H1 (cell line): ENCODE results near the gene HSD3B1. TPM values are rescaled to one million over a fixed set of nuclear protein-coding genes. Genes with fewer than 3 reads are reported as not detected.

ENCODE experiments used
- CTCF ChIA-PET: fragments of 300-600 bp; sonication (Branson Sonifier 250); formaldehyde crosslinking; loops from one replicate; lab custom pipeline; 2021; ENCODE audit not compliant: partially characterized antibody; lab: Charles Lee
- POLR2A ChIA-PET: fragments of 300-600 bp; sonication (Branson Sonifier 250); formaldehyde crosslinking; loops from one replicate; lab custom pipeline; 2021; ENCODE audit warnings: inconsistent platforms; ENCODE audit not compliant: partially characterized antibody; lab: Charles Lee
- DNase-seq, 2 experiments: peaks; one replicate each; pipeline versions ENCODE4 v3.0.0 to v3.0.0-alpha.2; 2010 to 2022; ENCODE audit warnings: low spot score in 2 of 2, low read depth in 1 of 2, mixed read lengths in 1 of 2
- FAIRE-seq: peaks from 2 replicates; lab custom pipeline; 2011; peaks lifted over from hg19 to GRCh38; lab: Jason Lieb, UNC
- H2AFZ ChIP-seq: 2 replicates; pipeline ENCODE4 v1.8.1; 2012; ENCODE audit warnings: low read length, inconsistent platforms
- H2AK5ac ChIP-seq: 2 replicates; pipeline ENCODE4 v1.6.1; 2013; ENCODE audit warnings: low read depth, low read length
- H2BK120ac ChIP-seq: replicated peaks from 2 replicates; pipeline ENCODE3; 2013; ENCODE audit warnings: low read depth, low read length, inconsistent platforms
- H2BK12ac ChIP-seq: 2 replicates; pipeline ENCODE4 v1.6.1; 2013; ENCODE audit warnings: low read depth, low read length
- H2BK15ac ChIP-seq: 2 replicates; pipeline ENCODE4 v1.6.1; 2013; ENCODE audit warnings: low read length
- H2BK20ac ChIP-seq: 2 replicates; pipeline ENCODE4 v1.6.1; 2013; ENCODE audit warnings: low read length
- H2BK5ac ChIP-seq: 2 replicates; pipeline ENCODE4 v1.6.1; 2013; ENCODE audit warnings: low read depth, low read length
- H3K14ac ChIP-seq: 2 replicates; pipeline ENCODE4 v1.6.1; 2013; ENCODE audit warnings: inconsistent platforms; ENCODE audit not compliant: insufficient read length
- H3K18ac ChIP-seq: 2 replicates; pipeline ENCODE4 v1.6.1; 2013; ENCODE audit warnings: low read length; ENCODE audit errors: extremely low read depth
- H3K23ac ChIP-seq: 2 replicates; pipeline ENCODE4 v1.6.1; 2013; ENCODE audit warnings: inconsistent platforms; ENCODE audit not compliant: insufficient read length
- H3K23me2 ChIP-seq: 2 replicates; pipeline ENCODE4 v1.6.1; 2013; ENCODE audit warnings: low read depth, low read length
- H3K27ac ChIP-seq: 2 replicates; pipeline ENCODE4 v1.6.1; 2011; ENCODE audit warnings: low read depth, low read length, inconsistent platforms
- H3K27me3 ChIP-seq, 4 experiments: replicated peaks in 1 of 4; 1 replicate in 1 of 4; 2 replicates in 3 of 4; pipeline versions ENCODE4 v1.6.1 to v1.8.1; 2011 to 2013; ENCODE audit warnings: low read length in 3 of 4, mild to moderate bottlenecking in 3 of 4, inconsistent platforms in 2 of 4, mixed read lengths in 2 of 4, moderate library complexity in 1 of 4; ENCODE audit not compliant: control insufficient read depth in 3 of 4, insufficient read depth in 3 of 4; ENCODE audit errors: extremely low read depth in 1 of 4
- H3K36me3 ChIP-seq, 4 experiments: 2 replicates each; pipeline versions ENCODE4 v1.6.1 to v1.8.1; 2011 to 2013; ENCODE audit warnings: mild to moderate bottlenecking in 4 of 4, low read length in 3 of 4, moderate library complexity in 2 of 4, control low read depth in 1 of 4, inconsistent platforms in 1 of 4; ENCODE audit not compliant: insufficient read depth in 4 of 4, control insufficient read depth in 2 of 4
- H3K4ac ChIP-seq: replicated peaks from 2 replicates; pipeline ENCODE3; 2013; ENCODE audit warnings: low read length, low read depth, mixed read lengths, inconsistent platforms; ENCODE audit not compliant: insufficient read length
- H3K4me1 ChIP-seq, 4 experiments: replicated peaks in 1 of 4; 1 replicate in 1 of 4; 2 replicates in 3 of 4; pipeline versions ENCODE4 v1.6.1 to v1.8.1; 2011 to 2013; ENCODE audit warnings: low read length in 3 of 4, inconsistent platforms in 2 of 4, mixed read lengths in 1 of 4; ENCODE audit not compliant: insufficient read depth in 4 of 4, control insufficient read depth in 3 of 4
- H3K4me2 ChIP-seq, 2 experiments: 2 replicates each; pipeline versions ENCODE4 v1.6.1 to v1.8.1; 2011 to 2013; ENCODE audit warnings: low read depth in 2 of 2, low read length in 2 of 2, control low read depth in 1 of 2, inconsistent platforms in 1 of 2, mild to moderate bottlenecking in 1 of 2; ENCODE audit not compliant: insufficient read depth in 1 of 2
- H3K4me3 ChIP-seq, 4 experiments: fragments of 200-600, 300-600 bp in 1 of 4; sonication (generic), shearing (Covaris generic), sonication (Bioruptor Twin) in 1 of 4; 2 replicates each; pipeline versions ENCODE4 v1.5.1 to v1.8.1; 2011 to 2016; ENCODE audit warnings: low read length in 4 of 4, low read depth in 3 of 4, control low read depth in 2 of 4, inconsistent platforms in 2 of 4, mild to moderate bottlenecking in 2 of 4, mixed read lengths in 1 of 4, moderate library complexity in 1 of 4; ENCODE audit not compliant: insufficient read depth in 2 of 4; ENCODE audit errors: extremely low read depth in 1 of 4
- H3K56ac ChIP-seq: replicated peaks from 2 replicates; pipeline ENCODE3; 2013; ENCODE audit warnings: low read depth, mild to moderate bottlenecking, mixed read lengths, low read length, inconsistent platforms; ENCODE audit not compliant: insufficient read length
- H3K79me1 ChIP-seq: 2 replicates; pipeline ENCODE4 v1.6.1; 2013; ENCODE audit warnings: low read depth, low read length, control low read depth
- H3K79me2 ChIP-seq, 2 experiments: 2 replicates each; pipeline versions ENCODE4 v1.6.1 to v1.8.1; 2012 to 2013; ENCODE audit warnings: low read length in 2 of 2, mild to moderate bottlenecking in 2 of 2, inconsistent platforms in 1 of 2; ENCODE audit not compliant: insufficient read depth in 2 of 2, control insufficient read depth in 1 of 2
- H3K9ac ChIP-seq, 4 experiments: replicated peaks in 1 of 4; 1 replicate in 1 of 4; 2 replicates in 3 of 4; pipeline versions ENCODE4 v1.6.1 to v1.8.1; 2011 to 2013; ENCODE audit warnings: low read depth in 3 of 4, low read length in 3 of 4, control low read depth in 2 of 4, mild to moderate bottlenecking in 2 of 4, moderate library complexity in 2 of 4, inconsistent platforms in 1 of 4; ENCODE audit errors: extremely low read depth in 1 of 4
- H3K9me3 ChIP-seq, 2 experiments: 2 replicates each; pipeline versions ENCODE4 v1.6.1 to v1.8.1; 2012 to 2013; ENCODE audit warnings: mild to moderate bottlenecking in 2 of 2, moderate library complexity in 2 of 2, control low read depth in 1 of 2, inconsistent platforms in 1 of 2, low read depth in 1 of 2, low read length in 1 of 2, mixed read lengths in 1 of 2; ENCODE audit not compliant: insufficient read depth in 2 of 2
- H4K20me1 ChIP-seq, 2 experiments: replicated peaks in 1 of 2; 2 replicates each; pipeline versions ENCODE3 to v1.8.1; 2011 to 2013; ENCODE audit warnings: inconsistent platforms in 2 of 2, low read length in 2 of 2, mild to moderate bottlenecking in 1 of 2; ENCODE audit not compliant: insufficient read depth in 2 of 2, control insufficient read depth in 1 of 2
- H4K5ac ChIP-seq: 2 replicates; pipeline ENCODE4 v1.6.1; 2013; ENCODE audit warnings: low read length, low read depth, mixed read lengths, inconsistent platforms; ENCODE audit not compliant: insufficient read length
- H4K8ac ChIP-seq: 2 replicates; pipeline ENCODE4 v1.8.0; 2013; ENCODE audit warnings: mild to moderate bottlenecking, moderate library complexity, low read length, inconsistent platforms; ENCODE audit not compliant: insufficient read depth; ENCODE audit errors: extremely low read depth
- H4K91ac ChIP-seq: replicated peaks from 2 replicates; pipeline ENCODE3; 2013; ENCODE audit warnings: low read length, mixed read lengths, inconsistent platforms; ENCODE audit not compliant: insufficient read length
- BACH1 ChIP-seq: IDR thresholded peaks from 2 replicates; pipeline ENCODE4 v1.6.1; 2012; ENCODE audit warnings: low read length, improper control_type of control experiment
- CBX5 ChIP-seq: fragments of 300-800, 300-1000 bp; sonication (generic); IDR thresholded peaks from 2 replicates; pipeline ENCODE4 v1.7.1; 2016; ENCODE audit warnings: antibody characterized with exemption, low read length, low read depth
- CTBP2 ChIP-seq: IDR thresholded peaks from 2 replicates; pipeline ENCODE4 v1.7.0; 2011; ENCODE audit warnings: borderline replicate concordance, mild to moderate bottlenecking, moderate library complexity, mixed read lengths, low read length; ENCODE audit not compliant: insufficient read depth, insufficient read length
- HDAC2 ChIP-seq, 2 experiments: fragments of 300-600 bp in 1 of 2; sonication (generic) in 1 of 2; IDR thresholded peaks; 2 replicates each; pipeline ENCODE4 v1.6.1; 2011 to 2012; ENCODE audit warnings: low read depth in 2 of 2, low read length in 2 of 2, mild to moderate bottlenecking in 2 of 2, moderate library complexity in 2 of 2, borderline replicate concordance in 1 of 2, inconsistent platforms in 1 of 2
- KDM1A ChIP-seq: fragments of 200-600, 300-600 bp; sonication (generic); IDR thresholded peaks from 2 replicates; pipeline ENCODE4 v1.7.1; 2016; ENCODE audit warnings: mild to moderate bottlenecking, low read length, borderline replicate concordance
- MAX ChIP-seq: IDR thresholded peaks from 2 replicates; pipeline ENCODE4 v1.6.1; 2012; ENCODE audit warnings: inconsistent platforms
- NANOG ChIP-seq: IDR thresholded peaks from 2 replicates; pipeline ENCODE4 v1.6.1; 2011; ENCODE audit warnings: low read length, low read depth, mild to moderate bottlenecking, inconsistent platforms; ENCODE audit not compliant: insufficient read depth, poor library complexity, severe bottlenecking
- RBBP5 ChIP-seq: IDR thresholded peaks from 2 replicates; pipeline ENCODE4 v1.7.1; 2012; ENCODE audit warnings: low read depth, mild to moderate bottlenecking, inconsistent platforms, low read length, moderate library complexity, borderline replicate concordance
- SP2 ChIP-seq: IDR thresholded peaks from 2 replicates; pipeline ENCODE4 v1.6.1; 2012; ENCODE audit warnings: mild to moderate bottlenecking, low read length, inconsistent platforms
- SP4 ChIP-seq: IDR thresholded peaks from 2 replicates; pipeline ENCODE4 v1.6.1; 2012; ENCODE audit warnings: low read length, inconsistent platforms
- SRF ChIP-seq: IDR thresholded peaks from 2 replicates; pipeline ENCODE4 v1.6.1; 2011; ENCODE audit warnings: mild to moderate bottlenecking, low read depth, low read length, moderate library complexity
- TAF7 ChIP-seq: optimal IDR thresholded peaks from 2 replicates; pipeline ENCODE3; 2011; ENCODE audit warnings: low read depth, mild to moderate bottlenecking, inconsistent platforms, low read length, moderate library complexity, borderline replicate concordance
- WGBS, 2 experiments: shearing (Covaris generic) in 1 of 2; methylation state at CpG; one replicate each; pipeline versions ENCODE4 v1.1.6 to v1.1.7; 2013 to 2015; ENCODE audit warnings: low lambda C conversion rate in 2 of 2, mixed read lengths in 2 of 2, inconsistent platforms in 1 of 2, low coverage in 1 of 2, missing lambda C conversion rate in 1 of 2; ENCODE audit not compliant: insufficient replicate concordance in 2 of 2, insufficient coverage in 1 of 2, insufficient read length in 1 of 2; ENCODE audit errors: extremely low coverage in 1 of 2, missing lambda C conversion rate in 1 of 2; 5-methylcytosine and 5-hydroxymethylcytosine counted together
- long read RNA-seq, 2 experiments: library from RNA in 1 of 2; library from capped mRNA in 1 of 2; stranded (forward); transcript quantifications; one replicate each; pipeline ENCODE4 v2.0.0, GENCODE V29; 2021; ENCODE audit warnings: inconsistent platforms in 1 of 2
- polyA minus RNA-seq, 3 experiments: library from RNA; depleted of rRNA, polyadenylated mRNA; stranded (reverse); fragments of >200 nt; gene quantifications; 1 replicate in 2 of 3; 2 replicates in 1 of 3; pipeline ENCODE4 v1.2.3, GENCODE V29; 2011
- polyA plus RNA-seq, 7 experiments: library from polyadenylated mRNA; depleted of rRNA in 3 of 7; stranded (reverse) in 5 of 7; unstranded in 2 of 7; fragments of >200 nt in 5 of 7; fragments of 200-250 nt in 2 of 7; gene quantifications; 1 replicate in 5 of 7; 2 replicates in 1 of 7; 4 replicates in 1 of 7; pipeline versions ENCODE4 v1.2.1 to v1.2.3, GENCODE V29; 2011 to 2013; ENCODE audit warnings: missing spikeins in 2 of 7, mixed read lengths in 2 of 7
- total RNA-seq: library from RNA; stranded (reverse); fragmentation: NEBNext Ultra II Directional; extraction: Animal tissue kit (Norgen Biotek cat#: 25700); gene quantifications from 2 replicates; pipeline ENCODE4 v1.2.1, GENCODE V29; 2021

Gene HSD3B1
- total RNA-seq (not detected in 2 replicates), polyA plus RNA-seq (2011; rRNA removed) (not detected in 2 replicates), polyA minus RNA-seq (2011; rRNA and poly(A)+ RNA removed) (not detected in 2 replicates)
- not detected for polyA plus RNA-seq (2011; cell fraction: cytosol; rRNA removed)
- polyA plus RNA-seq (2011; cell fraction: nucleus; rRNA removed): not detected
- polyA plus RNA-seq (2012, experiment 1 of 2): not detected in 4 replicates
- not detected for polyA plus RNA-seq (2012, experiment 2 of 2)
- polyA plus RNA-seq (2013, experiment 1 of 2): not detected
- not detected for polyA plus RNA-seq (2013, experiment 2 of 2)
- not detected for polyA minus RNA-seq (2011; cell fraction: cytosol; rRNA and poly(A)+ RNA removed)
- polyA minus RNA-seq (2011; cell fraction: nucleus; rRNA and poly(A)+ RNA removed): not detected
- long read RNA-seq, experiment 1: 0 reads
- long read RNA-seq, experiment 2: 0 reads

GRCh38 chr1:119506941-119507340 is at the start of gene HSD3B1:
Gene HSD3B1 (plus strand): TSS chr1:119507210. CDS start chr1:119507477, 267 bp downstream.
- Histone ChIP-seq H3K79me1 (no peaks in the 10 kb centered on the region), H3K4me3 (no peak within 1 kb of the TSS), H3K23ac (no peak within 1 kb of the TSS), H2BK12ac (no peak within 1 kb of the TSS), H3K9ac (no peak within 1 kb of the TSS), H3K4ac (no peak within 1 kb of the TSS), H3K36me3 (no peaks in the 10 kb centered on the region), H3K56ac (no peak within 1 kb of the TSS), H3K14ac (no peak within 1 kb of the TSS), H4K91ac (no peak within 1 kb of the TSS), H2BK20ac (no peak within 1 kb of the TSS), H3K9me3 (no peaks in the 10 kb centered on the region), H2BK15ac (no peak within 1 kb of the TSS), H2BK5ac (no peak within 1 kb of the TSS), H3K4me2 (no peak within 1 kb of the TSS), H2BK120ac (no peak within 1 kb of the TSS), H4K5ac (no peak within 1 kb of the TSS), H3K23me2 (no peaks in the 10 kb centered on the region), H3K79me2 (no peaks in the 10 kb centered on the region), H3K27ac (no peak within 1 kb of the TSS), H3K18ac (no peak within 1 kb of the TSS), H2AK5ac (no peak within 1 kb of the TSS), H3K27me3 (no peaks in the 10 kb centered on the region), H4K20me1 (no peaks in the 10 kb centered on the region), H2AFZ (no peak within 1 kb of the TSS), H4K8ac (no peak within 1 kb of the TSS), H3K4me1 (no peaks in the 10 kb centered on the region)
- DNase-seq (no peak), FAIRE-seq (no peak)
- WGBS, 2 experiments: 77% methylated on average over 1 of the region's 1 CpG; no CpG with 5 or more reads in 1 of the 2 experiments
- CTCF ChIA-PET: interaction anchor here (1.5 to 2.3 kb wide), 2 partner anchors 10 to 37 kb away, joined by 3 to 9 read pairs; no protein-coding TSS in a partner anchor
- TF ChIP-seq SRF (no peak), BACH1 (no peak), KDM1A (no peak), SP4 (no peak), MAX (no peak), CBX5 (no peak), NANOG (no peak), HDAC2 (IDR thresholded peaks at IDR 0.05; ENCODE audit: borderline replicate concordance in 1 of 2, low read depth in 2 of 2, low read length in 2 of 2) (no peak), SP2 (no peak), TAF7 (no peak), RBBP5 (no peak), CTBP2 (no peak)
- POLR2A ChIA-PET: no interaction called here
